ENCODE measurements around the gene PSMB3.

DNA sequence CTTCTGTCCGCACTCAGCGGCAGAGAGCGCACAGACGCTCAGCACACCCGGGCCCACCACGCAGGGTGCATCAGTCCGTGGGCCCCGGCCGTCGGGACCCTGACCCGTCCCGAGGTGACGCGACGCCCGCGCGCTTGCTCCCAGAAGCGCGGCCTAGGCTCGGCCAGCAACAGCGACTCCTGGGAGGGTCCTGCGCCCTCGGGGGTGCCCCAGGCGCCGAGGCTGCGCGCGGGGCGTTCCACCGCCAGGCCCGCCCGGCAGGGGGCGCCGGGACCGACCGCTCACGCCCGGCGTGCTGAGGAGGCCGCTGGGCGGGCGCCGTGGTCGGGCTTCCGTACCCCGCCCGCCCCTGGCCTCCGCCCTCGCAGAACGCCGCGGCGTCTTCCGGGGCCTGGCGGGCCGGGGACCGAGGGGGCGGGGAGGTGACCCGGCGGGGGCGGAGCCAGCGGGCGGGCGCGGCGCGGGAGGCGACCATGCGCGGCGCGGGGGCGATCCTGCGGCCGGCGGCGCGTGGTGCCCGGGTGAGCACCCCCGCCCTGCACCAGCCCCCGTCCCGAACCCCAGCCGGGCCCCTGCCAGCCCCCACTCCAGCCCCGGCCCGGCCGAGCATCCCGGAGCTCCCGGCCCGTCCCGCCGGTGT, 22.5 kb upstream of the PSMB3 start, which contains the start of gene CISD3:
- TF ChIP-seq TAF1 (IDR thresholded peaks at IDR 0.05; ENCODE audit: borderline replicate concordance, insufficient read depth, low read length) (no peak), POLR2AphosphoS5 (IDR thresholded peaks at IDR 0.05; ENCODE audit: low read depth, low read length) (peak; percentile 41; the same call in 1 of the 2 replicates), SIN3A (IDR thresholded peaks at IDR 0.05; ENCODE audit: borderline replicate concordance, insufficient read depth, low read length) (no peak)
- TF ChIP-seq, protein P1, sequence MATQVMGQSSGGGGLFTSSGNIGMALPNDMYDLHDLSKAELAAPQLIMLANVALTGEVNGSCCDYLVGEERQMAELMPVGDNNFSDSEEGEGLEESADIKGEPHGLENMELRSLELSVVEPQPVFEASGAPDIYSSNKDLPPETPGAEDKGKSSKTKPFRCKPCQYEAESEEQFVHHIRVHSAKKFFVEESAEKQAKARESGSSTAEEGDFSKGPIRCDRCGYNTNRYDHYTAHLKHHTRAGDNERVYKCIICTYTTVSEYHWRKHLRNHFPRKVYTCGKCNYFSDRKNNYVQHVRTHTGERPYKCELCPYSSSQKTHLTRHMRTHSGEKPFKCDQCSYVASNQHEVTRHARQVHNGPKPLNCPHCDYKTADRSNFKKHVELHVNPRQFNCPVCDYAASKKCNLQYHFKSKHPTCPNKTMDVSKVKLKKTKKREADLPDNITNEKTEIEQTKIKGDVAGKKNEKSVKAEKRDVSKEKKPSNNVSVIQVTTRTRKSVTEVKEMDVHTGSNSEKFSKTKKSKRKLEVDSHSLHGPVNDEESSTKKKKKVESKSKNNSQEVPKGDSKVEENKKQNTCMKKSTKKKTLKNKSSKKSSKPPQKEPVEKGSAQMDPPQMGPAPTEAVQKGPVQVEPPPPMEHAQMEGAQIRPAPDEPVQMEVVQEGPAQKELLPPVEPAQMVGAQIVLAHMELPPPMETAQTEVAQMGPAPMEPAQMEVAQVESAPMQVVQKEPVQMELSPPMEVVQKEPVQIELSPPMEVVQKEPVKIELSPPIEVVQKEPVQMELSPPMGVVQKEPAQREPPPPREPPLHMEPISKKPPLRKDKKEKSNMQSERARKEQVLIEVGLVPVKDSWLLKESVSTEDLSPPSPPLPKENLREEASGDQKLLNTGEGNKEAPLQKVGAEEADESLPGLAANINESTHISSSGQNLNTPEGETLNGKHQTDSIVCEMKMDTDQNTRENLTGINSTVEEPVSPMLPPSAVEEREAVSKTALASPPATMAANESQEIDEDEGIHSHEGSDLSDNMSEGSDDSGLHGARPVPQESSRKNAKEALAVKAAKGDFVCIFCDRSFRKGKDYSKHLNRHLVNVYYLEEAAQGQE (IDR thresholded peaks at IDR 0.05; ENCODE audit: insufficient read depth in 1 of 2, low read depth in 2 of 2, low read length in 2 of 2) = no peak

Measured in PFSK-1 (cell line).